Measurements from ENCODE around the gene KIF20B. TPM values are rescaled to one million over a fixed set of nuclear protein-coding genes. Genes with fewer than 3 reads are reported as not detected.

Gene KIF20B
- total and polyA plus RNA-seq, 12 donors, result 0.74 to 8.5 (median 2.8) TPM

- H3K36me3 ChIP-seq, result no peaks in the 10 kb centered on the region
- 97 to 100% methylated on average over 1 of the region's 1 CpG for WGBS, 2 donors
- H3K9me3 ChIP-seq, result no peaks in the 10 kb centered on the region
- DNase-seq (no peak), ATAC-seq (no peak)
- no peak for TF ChIP-seq CTCF (IDR thresholded peaks at IDR 0.05)
- H3K4me3 ChIP-seq, result no peak overlapping the region
- intact Hi-C loops (cut with DNase I), result no loop called here
- H3K27me3 ChIP-seq, result no peaks in the 10 kb centered on the region
- no peak overlapping the region for H3K27ac ChIP-seq
- H3K4me1 ChIP-seq, result no peaks in the 10 kb centered on the region
Observed at GRCh38 chr10:89666138-89666537, 35.3 kb upstream of the KIF20B start.

- TF ChIP-seq CTCF (IDR thresholded peaks at IDR 0.05), result no peak
- H3K4me1 ChIP-seq, result no peaks in the 10 kb centered on the region
- H3K36me3 ChIP-seq, result no peaks in the 10 kb centered on the region
- no peaks in the 10 kb centered on the region for H3K27me3 ChIP-seq
- no peak overlapping the region for H3K27ac ChIP-seq
- intact Hi-C loops (cut with DNase I), result no loop called here
- ATAC-seq (no peak), DNase-seq (no peak)
- 87 to 90% methylated on average over 3 of the region's 3 CpGs for WGBS, 2 donors
- no peak overlapping the region for H3K4me3 ChIP-seq
- H3K9me3 ChIP-seq, result no peaks in the 10 kb centered on the region
Observed at GRCh38 chr10:89668386-89669071, 32.9 kb upstream of the KIF20B start.

- intact Hi-C loops (cut with DNase I), result no loop called here
- no peak for ATAC-seq
- Histone ChIP-seq H3K9me3 (no peaks in the 10 kb centered on the region), H3K36me3 (no peaks in the 10 kb centered on the region), H3K27me3 (no peaks in the 10 kb centered on the region), H3K4me3 (no peak overlapping the region), H3K4me1 (no peaks in the 10 kb centered on the region), H3K27ac (no peak overlapping the region)
- DNase-seq, result no peak
- TF ChIP-seq CTCF (IDR thresholded peaks at IDR 0.05), result no peak
- 87 to 90% methylated on average over 1 of the region's 1 CpG for WGBS, 2 donors
Observed at GRCh38 chr10:89669985-89670384, 31.4 kb upstream of the KIF20B start.

GRCh38 chr10:89670926-89671325, 30.5 kb upstream of the KIF20B start:
- Histone ChIP-seq H3K4me1 (no peaks in the 10 kb centered on the region), H3K36me3 (no peaks in the 10 kb centered on the region), H3K9me3 (no peaks in the 10 kb centered on the region), H3K27me3 (no peaks in the 10 kb centered on the region), H3K27ac (no peak overlapping the region), H3K4me3 (no peak overlapping the region)
- intact Hi-C loops (cut with DNase I), result no loop called here
- TF ChIP-seq CTCF (IDR thresholded peaks at IDR 0.05), result no peak
- no peak for ATAC-seq
- DNase-seq, result no peak
- 86% methylated on average over 1 of the region's 1 CpG for WGBS, 2 donors
